ENCODE results near the gene MDM4. TPM values are rescaled to one million over a fixed set of nuclear protein-coding genes. Genes with fewer than 3 reads are reported as not detected.

The MDM4 gene
- polyA plus RNA-seq, 2 of the 4 experiments (the other 2 are of a cell fraction), result 4.6 to 48.9 TPM

- TF ChIP-seq ZSCAN20 (CRISPR knock-in tag; IDR thresholded peaks at IDR 0.05), result no peak
- no peak for TF ChIP-seq SMC3 (IDR thresholded peaks at IDR 0.05)
- TF ChIP-seq HES2 (IDR thresholded peaks at IDR 0.05), result no peak
- no peak for TF ChIP-seq HOXB5 (CRISPR knock-in tag; IDR thresholded peaks at IDR 0.05)
- no peak for TF ChIP-seq POLR2A (IDR thresholded peaks at IDR 0.05; ENCODE audit: low read length)
Measured at GRCh38 chr1:204475656-204476432, 40.4 kb upstream of the MDM4 start (continued).

- peak; percentile 14; the same call in 1 of the 3 replicates for TF ChIP-seq CTCF (IDR thresholded peaks at IDR 0.05)
- TF ChIP-seq HDAC2 (IDR thresholded peaks at IDR 0.05), result no peak
- no peak for TF ChIP-seq CEBPB (IDR thresholded peaks at IDR 0.05)
- TF ChIP-seq FOXS1 (CRISPR knock-in tag; IDR thresholded peaks at IDR 0.05), result no peak
- no peak for TF ChIP-seq REST (IDR thresholded peaks at IDR 0.05)
- H3K4me3 ChIP-seq, result no peak overlapping the region
- H3K27ac ChIP-seq, result no peak overlapping the region
- ChIA-PET CTCF (interaction anchor here (0.8 to 5.5 kb wide), 5 partner anchors 11 to 177 kb away, joined by 3 to 43 read pairs (median 4); partner anchors contain the start of gene PIK3C2B), POLR2A (no interaction called here)
- FAIRE-seq (no peak), ATAC-seq (peak in 1 of 2 experiments; percentile 24; a peak in 1 of 6 replicates), DNase-seq (ENCODE audit: low read depth in 1 of 2, low spot score in 1 of 2) (no peak)
- 69% methylated on average over 5 of the region's 5 CpGs for WGBS (ENCODE audit: missing lambda C conversion rate)
- no peak overlapping the region for H3K4me2 ChIP-seq
- H3K4me1 ChIP-seq, result peaks cover 8% of the 10 kb centered on the region; the same call in 1 of the 3 replicates
- no peaks in the 10 kb centered on the region for H3K9me3 ChIP-seq
Measured at GRCh38 chr1:204476563-204476962, 39.6 kb upstream of the MDM4 start.

GRCh38 chr1:204477036-204477740, 39.0 kb upstream of the MDM4 start:
- Histone ChIP-seq H3K9me3 (no peaks in the 10 kb centered on the region), H3K4me1 (peaks cover 8% of the 10 kb centered on the region; the same call in 1 of the 3 replicates), H3K27ac (no peak overlapping the region), H3K4me3 (no peak overlapping the region), H3K4me2 (no peak overlapping the region)
- ChIA-PET CTCF (interaction anchor here (1.0 to 5.9 kb wide), 8 partner anchors 11 to 330 kb away, joined by 3 to 43 read pairs (median 8); partner anchors contain the start of gene PIK3C2B), POLR2A (no interaction called here)
- TF ChIP-seq CBX8 (IDR thresholded peaks at IDR 0.05) (no peak), HOXB5 (CRISPR knock-in tag; IDR thresholded peaks at IDR 0.05) (no peak), NPAS2 (CRISPR knock-in tag; IDR thresholded peaks at IDR 0.05; ENCODE audit: borderline replicate concordance) (no peak), ELK1 (IDR thresholded peaks at IDR 0.05; ENCODE audit: low read depth, low read length) (no peak)
- no peak; a peak in 1 of 6 replicates for ATAC-seq
- no peak for FAIRE-seq
- 58% methylated on average over 5 of the region's 5 CpGs for WGBS (ENCODE audit: missing lambda C conversion rate)
- DNase-seq (ENCODE audit: low read depth in 1 of 2, low spot score in 1 of 2), result no peak

Measured in A549 (cell line).